Measurements from ENCODE around the gene BNIP5.

The BNIP5 gene

GRCh38 chr6:36336779-36337241 lies at the start of gene BNIP5:
Gene BNIP5 (minus strand): TSS chr6:36336888. CDS start chr6:36330690, 6,198 bp downstream.
- ChIA-PET POLR2A (no interaction called here), CTCF (interaction anchor here (2.5 to 11.5 kb wide), 2 partner anchors 18 to 34 kb away, joined by 13 to 267 read pairs; no protein-coding TSS in a partner anchor)
- no peak within 1 kb of the TSS for H3K4me3 ChIP-seq (ENCODE audit: low read depth, low read length)
- no peak for DNase-seq (ENCODE audit: low read depth, low spot score)
- no peak for TF ChIP-seq CTCF (IDR thresholded peaks at IDR 0.05; ENCODE audit: insufficient read depth, low read length, missing control alignments)

- no peak for TF ChIP-seq CTCF (IDR thresholded peaks at IDR 0.05; ENCODE audit: insufficient read depth, low read length, missing control alignments)
- no peak overlapping the region for H3K4me3 ChIP-seq (ENCODE audit: low read depth, low read length)
- ChIA-PET CTCF (interaction anchor here (4.0 kb wide), 1 partner anchor 24 kb away, joined by 21 read pairs; no protein-coding TSS in a partner anchor), POLR2A (no interaction called here)
- DNase-seq (ENCODE audit: low read depth, low spot score) = no peak
Observed at GRCh38 chr6:36384095-36384494, 47.4 kb upstream of the BNIP5 start.

GRCh38 chr6:36383606-36384005 lies 46.9 kb upstream of the BNIP5 start:
- no peak overlapping the region for H3K4me3 ChIP-seq (ENCODE audit: low read depth, low read length)
- POLR2A ChIA-PET = no interaction called here
- CTCF ChIA-PET = interaction anchor here (1.0 to 4.0 kb wide), 2 partner anchors 18 to 23 kb away, joined by 3 to 21 read pairs; no protein-coding TSS in a partner anchor
- no peak for DNase-seq (ENCODE audit: low read depth, low spot score)
- TF ChIP-seq CTCF (IDR thresholded peaks at IDR 0.05; ENCODE audit: insufficient read depth, low read length, missing control alignments) = no peak

- DNase-seq (ENCODE audit: low read depth, low spot score) = no peak
- no peak for TF ChIP-seq CTCF (IDR thresholded peaks at IDR 0.05; ENCODE audit: insufficient read depth, low read length, missing control alignments)
- H3K4me3 ChIP-seq (ENCODE audit: low read depth, low read length) = no peak overlapping the region
- ChIA-PET CTCF (interaction anchor here (0.7 to 1.0 kb wide), 4 partner anchors 9 to 80 kb away, joined by 3 to 5 read pairs (median 3); no protein-coding TSS in a partner anchor), POLR2A (no interaction called here)
Observed at GRCh38 chr6:36382976-36383375, 46.3 kb upstream of the BNIP5 start.

GRCh38 chr6:36381502-36382389 lies 45.1 kb upstream of the BNIP5 start:
- no peak for DNase-seq (ENCODE audit: low read depth, low spot score)
- no peak overlapping the region for H3K4me3 ChIP-seq (ENCODE audit: low read depth, low read length)
- ChIA-PET POLR2A (no interaction called here), CTCF (interaction anchor here (1.1 to 2.2 kb wide), 2 partner anchors 79 to 82 kb away, joined by 3 to 9 read pairs; no protein-coding TSS in a partner anchor)
- no peak for TF ChIP-seq CTCF (IDR thresholded peaks at IDR 0.05; ENCODE audit: insufficient read depth, low read length, missing control alignments)

- no peak overlapping the region for H3K4me3 ChIP-seq (ENCODE audit: low read depth, low read length)
- no peak for DNase-seq (ENCODE audit: low read depth, low spot score)
- CTCF ChIA-PET = interaction anchor here (0.7 to 2.2 kb wide), 6 partner anchors 18 to 235 kb away, joined by 3 to 9 read pairs (median 3); no protein-coding TSS in a partner anchor
- TF ChIP-seq CTCF (IDR thresholded peaks at IDR 0.05; ENCODE audit: insufficient read depth, low read length, missing control alignments) = no peak
- POLR2A ChIA-PET = no interaction called here
Observed at GRCh38 chr6:36380166-36380565, 43.5 kb upstream of the BNIP5 start.

Measured in AG04449 (cell line).